Measurements from ENCODE around the gene DMPK. TPM values are rescaled to one million over a fixed set of nuclear protein-coding genes. Genes with fewer than 3 reads are reported as not detected.

Gene DMPK
- total RNA-seq, 6 donors from 2014 or later: 24.2 to 192 (median 43.8) TPM

- peak overlapping the region; percentile 81 to 97 (median 95) for H3K27ac ChIP-seq
- peaks cover 23 to 57% (median 33%) of the 10 kb centered on the region in 4 donors for H3K4me1 ChIP-seq
- ATAC-seq (ENCODE audit: low FRiP score in 2 of 2) (peak; percentile 87 to 93), DNase-seq (peak; percentile 96 to 98)
- H3K27me3 ChIP-seq: peaks cover 0 to 3% (median 1%) of the 10 kb centered on the region in 4 donors
- H3K9me3 ChIP-seq: no peaks in the 10 kb centered on the region
- 2 to 11% methylated on average over 10 to 32 of the region's 79 CpGs for WGBS, 2 donors
- TF ChIP-seq POLR2A (IDR thresholded peaks at IDR 0.05) (peak in 2 of 4 donors; percentile 18 to 74), EP300 (IDR thresholded peaks at IDR 0.05) (no peak), POLR2AphosphoS5 (IDR thresholded peaks at IDR 0.05) (peak in 1 of 2 donors; percentile 56), CTCF (IDR thresholded peaks at IDR 0.05) (peak; percentile 96 to 99 (median 96))
- peaks cover 0 to 17% (median 4%) of the 10 kb centered on the region in 4 donors for H3K36me3 ChIP-seq
- H3K4me3 ChIP-seq: peak overlapping the region; percentile 54 to 87 (median 82)
These were observed 11.8 kb downstream of the DMPK start for GRCh38 chr19:45770192-45771101.

GRCh38 chr19:45769821-45770191, 12.5 kb downstream of the DMPK start:
- H3K4me3 ChIP-seq: peak overlapping the region; percentile 54 to 87 (median 82)
- peak in 1 of 2 donors; percentile 0 for ATAC-seq (ENCODE audit: low FRiP score in 2 of 2)
- H3K27ac ChIP-seq: peak overlapping the region; percentile 81 to 97 (median 95)
- peaks cover 0 to 3% (median 1%) of the 10 kb centered on the region in 4 donors for H3K27me3 ChIP-seq
- H3K36me3 ChIP-seq: peaks cover 0 to 14% (median 4%) of the 10 kb centered on the region in 4 donors
- TF ChIP-seq CTCF (IDR thresholded peaks at IDR 0.05) (no peak), POLR2A (IDR thresholded peaks at IDR 0.05) (no peak), POLR2AphosphoS5 (IDR thresholded peaks at IDR 0.05) (no peak), EP300 (IDR thresholded peaks at IDR 0.05) (no peak)
- H3K4me1 ChIP-seq: peaks cover 23 to 60% (median 33%) of the 10 kb centered on the region in 4 donors
- DNase-seq: peak; percentile 33 to 84
- WGBS, 2 donors: 1% methylated on average over 22 to 28 of the region's 28 CpGs
- no peaks in the 10 kb centered on the region for H3K9me3 ChIP-seq

- TF ChIP-seq EP300 (IDR thresholded peaks at IDR 0.05): peak in 1 of 4 donors; percentile 55
- TF ChIP-seq POLR2A (IDR thresholded peaks at IDR 0.05): peak in 3 of 4 donors; percentile 53 to 84 (median 66)
- peak in 1 of 6 experiments; percentile 13 for TF ChIP-seq CTCF (IDR thresholded peaks at IDR 0.05)
- peak; percentile 87 to 88 for TF ChIP-seq POLR2AphosphoS5 (IDR thresholded peaks at IDR 0.05)
- peaks cover 28 to 67% (median 35%) of the 10 kb centered on the region in 4 donors for H3K4me1 ChIP-seq
These were observed 13.1 kb downstream of the DMPK start, which contains the start of gene SIX5 for GRCh38 chr19:45768984-45769782. Gene SIX5, minus strand, starts transcription at chr19:45769252. Its CDS starts 408 bp downstream, at chr19:45768844.

GRCh38 chr19:45768655-45768983, 13.7 kb downstream of the DMPK start:
- peaks cover 0 to 3% (median 1%) of the 10 kb centered on the region in 4 donors for H3K27me3 ChIP-seq
- no peak for TF ChIP-seq POLR2AphosphoS5 (IDR thresholded peaks at IDR 0.05)
- TF ChIP-seq CTCF (IDR thresholded peaks at IDR 0.05): no peak
- no peak for TF ChIP-seq EP300 (IDR thresholded peaks at IDR 0.05)
- no peak for TF ChIP-seq POLR2A (IDR thresholded peaks at IDR 0.05)
- ATAC-seq (ENCODE audit: low FRiP score in 2 of 2) (no peak), DNase-seq (peak in 1 of 2 donors; percentile 93)
- H3K27ac ChIP-seq: peak overlapping the region; percentile 83 to 97 (median 95)
- no peaks in the 10 kb centered on the region for H3K9me3 ChIP-seq
- 2 to 3% methylated on average over 6 to 18 of the region's 33 CpGs for WGBS, 2 donors
- H3K36me3 ChIP-seq: peaks cover 0 to 8% (median 4%) of the 10 kb centered on the region in 4 donors
- peak overlapping the region; percentile 60 to 87 (median 82) for H3K4me3 ChIP-seq
- H3K4me1 ChIP-seq: peaks cover 30 to 70% (median 37%) of the 10 kb centered on the region in 4 donors

More at GRCh38 chr19:45768984-45769782, 13.1 kb downstream of the DMPK start, which contains the start of gene SIX5:
- WGBS, 2 donors: 0 to 1% methylated on average over 16 to 53 of the region's 70 CpGs
- Histone ChIP-seq H3K4me3 (peak within 1 kb of the TSS; percentile 60 to 87 (median 82)), H3K9me3 (no peaks in the 10 kb centered on the region), H3K27ac (peak within 1 kb of the TSS; percentile 83 to 97 (median 95)), H3K36me3 (peaks cover 0 to 9% (median 4%) of the 10 kb centered on the region in 4 donors), H3K27me3 (peaks cover 0 to 3% (median 1%) of the 10 kb centered on the region in 4 donors)
- ATAC-seq (ENCODE audit: low FRiP score in 2 of 2): peak; percentile 83 to 91
- DNase-seq: peak; percentile 95 to 100
